ENCODE data around the gene SMURF1.

Gene SMURF1

DNA sequence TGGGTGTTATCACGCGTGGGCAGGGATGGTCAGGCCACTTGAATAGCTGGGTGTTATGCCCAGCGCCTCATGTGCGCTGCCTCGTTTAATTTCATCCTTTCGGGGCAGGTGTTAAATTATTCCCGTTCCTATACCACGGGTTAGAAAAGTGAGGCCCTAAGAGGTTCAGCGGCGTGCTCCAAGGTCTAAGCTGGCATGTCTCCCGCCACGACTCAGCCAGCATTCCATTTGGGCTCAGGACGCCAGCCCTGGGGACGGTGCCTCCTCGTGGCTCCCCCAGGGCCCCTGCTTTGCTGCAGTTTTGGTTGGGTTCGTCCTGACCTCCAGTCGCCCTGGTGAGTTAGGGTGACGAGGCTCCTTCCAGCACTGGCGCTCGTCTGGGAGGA lies 141.1 kb downstream of the SMURF1 start:
- FAIRE-seq, result no peak

- no peak for FAIRE-seq
These were observed 141.6 kb downstream of the SMURF1 start for GRCh38 chr7:99002148-99002826.

DNA sequence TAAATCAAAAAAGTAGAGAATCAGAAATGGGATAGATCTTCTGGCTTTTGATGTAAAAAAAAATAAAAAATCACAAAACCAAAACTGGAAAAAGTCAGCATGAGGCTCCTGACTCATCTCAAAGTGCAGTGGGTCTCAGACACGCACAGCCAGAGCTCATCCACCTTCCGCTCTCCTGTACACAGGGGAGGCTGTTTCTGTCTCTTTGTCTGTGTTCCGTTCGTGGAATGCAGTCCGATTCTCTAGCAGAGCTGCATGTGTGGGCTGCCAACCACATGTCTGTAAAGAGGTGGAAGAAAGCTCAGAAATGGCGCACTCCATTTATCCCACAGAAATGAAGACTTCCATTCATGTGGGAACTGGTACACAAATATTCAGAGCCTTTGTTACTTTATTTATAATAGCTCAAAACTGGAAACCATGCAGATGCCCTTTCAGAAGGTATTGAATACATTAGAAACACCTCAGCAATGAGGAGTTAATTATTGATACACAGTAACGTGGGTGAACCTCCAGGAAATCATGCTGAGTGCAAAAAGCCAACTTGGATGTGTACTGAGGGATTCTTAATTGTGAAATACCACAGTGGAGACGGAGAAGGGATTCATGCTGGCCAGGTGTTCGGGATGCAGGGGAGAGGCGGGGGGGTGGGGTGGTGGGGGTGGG lies 142.3 kb downstream of the SMURF1 start:
- no peak for FAIRE-seq

GRCh38 chr7:99000904-99001465 lies 142.9 kb downstream of the SMURF1 start:
- no peak for FAIRE-seq

DNA sequence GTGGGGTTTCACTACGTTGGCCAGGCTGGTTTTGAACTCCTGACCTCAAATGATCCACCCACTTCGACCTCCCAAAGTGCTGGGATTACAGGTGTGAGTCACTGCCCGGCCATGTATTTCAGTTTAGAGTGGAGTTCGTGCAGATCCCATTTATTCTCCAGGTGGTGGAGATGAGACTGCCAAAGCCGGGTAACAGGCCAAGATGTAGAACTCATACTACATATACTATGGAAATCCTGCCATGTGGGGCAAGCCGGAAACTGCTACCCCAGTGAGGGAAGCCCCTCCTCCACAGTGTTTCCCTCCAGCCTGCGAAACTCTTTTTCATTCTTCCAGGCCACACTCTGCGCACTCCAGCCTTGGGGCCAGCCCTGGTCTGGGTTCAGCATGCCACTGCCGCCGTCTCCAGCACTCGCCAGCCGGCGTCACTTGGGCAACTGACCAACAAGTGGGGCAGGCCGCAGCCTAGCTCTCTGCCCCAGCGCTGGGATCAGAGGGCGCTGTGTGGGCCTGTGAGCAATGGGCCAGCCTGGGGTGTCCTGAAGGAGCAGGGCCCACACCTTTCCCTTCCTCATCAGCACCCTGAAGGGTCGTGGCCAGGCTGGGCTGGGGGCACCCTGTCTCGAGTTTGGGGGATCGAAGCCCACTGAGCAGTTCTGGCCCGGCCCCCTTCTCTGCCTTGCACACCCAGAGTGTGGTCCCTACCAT lies 143.6 kb downstream of the SMURF1 start:
- no peak for FAIRE-seq

DNA sequence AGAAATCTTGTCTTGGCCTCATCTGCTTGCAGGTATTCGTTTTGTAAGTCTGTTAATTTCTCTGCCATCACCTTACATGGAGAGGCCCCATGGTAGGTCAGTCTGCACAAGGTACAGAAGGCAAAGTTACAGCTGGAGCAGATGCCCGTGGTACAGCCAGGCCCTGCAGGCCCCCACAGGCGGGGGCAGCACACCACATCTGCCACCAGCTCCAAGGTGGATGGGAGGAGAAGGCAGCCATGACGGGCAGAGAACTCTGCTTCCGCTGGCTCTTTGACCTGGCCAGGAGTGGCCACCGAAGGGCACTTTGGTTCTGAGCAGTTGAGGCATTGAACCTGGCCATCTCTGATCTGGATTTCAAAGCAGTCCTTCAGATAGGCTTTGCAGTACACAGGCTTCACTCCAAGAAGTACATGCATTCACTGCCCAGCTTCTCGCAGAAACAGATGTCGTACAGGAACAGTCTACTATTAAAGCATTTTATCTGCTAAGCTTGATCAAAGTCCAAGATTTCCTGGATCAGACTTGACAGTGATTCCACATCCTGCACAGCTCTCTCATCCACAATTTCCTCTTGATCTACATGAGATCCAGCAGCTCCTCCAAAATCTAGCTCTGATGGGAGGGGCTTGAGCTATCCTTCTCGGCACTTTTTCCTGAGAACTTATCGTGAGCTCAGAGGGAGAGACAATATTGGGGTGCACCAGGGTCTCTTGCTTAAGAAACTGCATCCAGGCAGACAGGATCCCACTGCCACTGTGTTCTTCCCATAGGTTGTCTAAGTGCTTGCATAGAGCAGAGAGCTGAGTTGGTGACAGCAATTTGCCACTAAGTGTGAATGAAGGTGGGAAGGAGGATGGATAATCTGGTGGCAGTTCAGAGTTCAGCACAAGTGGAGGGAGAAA lies 144.8 kb downstream of the SMURF1 start:
- no peak for FAIRE-seq

DNA sequence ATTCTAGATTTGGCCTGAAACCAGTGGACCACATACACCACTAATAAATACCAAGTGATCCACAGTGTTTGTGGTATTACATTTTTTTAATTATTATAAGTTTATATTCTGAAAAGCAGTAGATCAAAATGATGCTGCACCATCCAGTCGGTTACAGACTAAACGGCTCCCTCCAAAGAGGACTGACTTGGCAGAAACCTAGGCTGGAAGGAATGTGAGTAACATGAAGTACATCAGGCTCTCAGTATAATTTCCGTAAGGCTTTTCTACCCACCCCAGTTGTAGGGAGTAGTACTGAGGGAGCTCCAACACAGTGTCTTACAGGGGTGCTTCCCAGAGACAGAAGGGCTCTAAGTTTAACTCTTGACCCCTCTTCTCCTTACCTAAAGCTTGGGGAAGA lies 146.1 kb downstream of the SMURF1 start:
- no peak for FAIRE-seq

DNA sequence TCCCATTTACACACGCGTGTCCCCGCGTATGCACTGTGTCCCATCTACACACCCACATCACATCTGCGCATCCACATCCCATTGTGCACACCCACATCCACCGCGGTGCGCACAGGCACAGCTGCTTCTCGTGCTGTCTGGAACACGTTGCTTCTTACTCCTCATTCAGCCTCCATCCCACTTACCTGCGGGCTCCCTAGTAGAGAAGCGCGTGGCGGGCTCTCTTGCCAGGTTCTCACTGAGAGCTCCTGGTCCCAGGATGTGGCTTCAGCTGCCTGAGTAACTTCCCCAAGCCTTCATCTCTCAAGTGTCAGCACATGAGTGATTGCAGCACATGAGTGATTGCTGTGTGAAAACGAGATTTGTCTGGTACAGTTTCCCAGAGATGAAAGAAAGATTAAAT lies 147.8 kb downstream of the SMURF1 start:
- no peak for FAIRE-seq

DNA sequence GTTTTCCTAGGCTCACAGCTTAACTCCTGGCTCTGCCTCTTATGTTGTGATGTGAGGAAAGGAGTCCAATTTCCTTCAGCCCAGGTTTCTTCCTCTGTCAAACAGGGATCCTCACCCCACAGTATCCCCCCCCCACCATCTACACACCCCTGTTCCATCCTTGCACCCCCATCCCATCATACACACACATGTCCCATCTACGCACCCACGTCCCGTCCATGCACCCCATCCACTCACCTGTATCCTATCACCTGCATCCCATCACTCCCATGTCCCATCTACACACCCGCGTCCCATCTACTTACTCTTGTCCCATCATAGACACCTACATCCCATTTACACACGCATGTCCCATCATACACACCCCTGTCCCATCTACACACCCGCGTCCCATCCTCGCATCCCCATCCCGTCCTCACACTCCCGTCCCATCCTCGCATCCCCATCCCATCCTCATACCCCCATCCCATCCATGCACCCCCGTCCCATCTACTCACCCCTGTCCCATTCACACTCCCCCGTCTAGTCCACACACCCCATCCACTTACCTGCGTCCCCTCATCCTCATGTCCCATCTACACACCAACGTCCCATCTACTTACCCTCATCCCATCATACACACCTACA lies 148.3 kb downstream of the SMURF1 start:
- no peak for FAIRE-seq

DNA sequence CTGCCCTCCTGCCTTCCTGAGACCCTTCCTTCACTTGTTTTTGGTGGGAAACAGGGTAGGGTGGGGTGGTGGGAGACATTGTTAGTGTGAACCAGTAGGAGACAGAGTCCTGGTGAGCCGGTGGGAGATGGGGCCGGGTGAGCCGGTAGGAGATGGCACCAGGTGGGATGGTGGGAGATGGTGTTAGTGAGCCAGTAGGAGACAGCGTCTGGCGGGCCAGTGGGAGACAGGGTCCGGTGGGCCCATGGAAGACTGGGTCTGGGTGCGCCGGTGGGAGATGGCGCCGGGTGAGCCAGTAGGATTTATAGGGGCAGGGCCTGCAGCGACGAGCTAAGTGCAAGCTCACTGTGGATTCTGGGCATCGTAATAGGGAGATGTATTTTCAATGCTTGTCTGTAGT lies 148.8 kb downstream of the SMURF1 start:
- FAIRE-seq, result no peak

DNA sequence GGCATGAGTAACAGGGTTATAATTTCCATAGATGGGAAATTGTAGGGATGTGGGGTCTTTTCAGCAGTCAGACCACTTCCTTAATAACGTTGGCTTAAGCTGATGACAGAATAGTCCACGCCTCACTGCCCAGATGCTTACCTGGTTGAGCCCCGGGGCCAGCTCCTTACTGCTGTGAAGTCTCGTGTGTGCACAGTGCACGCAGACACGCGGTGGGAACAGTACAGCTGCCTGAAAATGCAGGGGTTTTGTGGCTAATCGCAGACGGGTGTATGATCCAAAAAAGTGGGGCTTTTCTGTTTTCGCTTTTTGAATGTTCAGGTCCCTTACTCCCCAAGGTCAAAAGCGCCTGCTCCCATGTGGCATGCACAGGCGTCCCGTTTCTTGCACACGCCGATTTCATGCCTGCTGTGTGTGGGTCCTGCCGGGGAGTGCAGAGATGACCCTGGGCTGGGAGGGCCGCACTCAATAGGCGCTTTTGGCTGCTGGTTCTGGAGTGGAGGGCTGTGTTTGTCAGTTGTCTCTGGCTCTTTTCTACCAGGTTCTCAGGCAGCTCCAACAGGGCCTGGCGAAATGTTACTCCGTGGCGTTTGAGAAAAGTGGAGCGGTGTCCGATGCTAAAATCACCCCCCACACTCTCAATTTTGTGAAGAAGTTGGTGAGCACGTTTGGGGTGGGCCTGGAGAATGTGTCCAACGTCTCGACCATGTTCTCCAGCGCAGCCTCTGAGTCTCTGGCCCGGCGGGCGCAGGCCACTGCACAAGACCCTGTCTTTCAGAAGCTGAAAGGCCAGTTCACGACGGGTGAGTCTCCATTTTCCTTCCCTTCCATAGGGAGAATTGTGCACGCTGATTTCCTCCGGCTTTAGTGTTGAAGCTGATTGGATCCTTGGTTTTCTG lies 149.6 kb downstream of the SMURF1 start:
- FAIRE-seq, result no peak

DNA sequence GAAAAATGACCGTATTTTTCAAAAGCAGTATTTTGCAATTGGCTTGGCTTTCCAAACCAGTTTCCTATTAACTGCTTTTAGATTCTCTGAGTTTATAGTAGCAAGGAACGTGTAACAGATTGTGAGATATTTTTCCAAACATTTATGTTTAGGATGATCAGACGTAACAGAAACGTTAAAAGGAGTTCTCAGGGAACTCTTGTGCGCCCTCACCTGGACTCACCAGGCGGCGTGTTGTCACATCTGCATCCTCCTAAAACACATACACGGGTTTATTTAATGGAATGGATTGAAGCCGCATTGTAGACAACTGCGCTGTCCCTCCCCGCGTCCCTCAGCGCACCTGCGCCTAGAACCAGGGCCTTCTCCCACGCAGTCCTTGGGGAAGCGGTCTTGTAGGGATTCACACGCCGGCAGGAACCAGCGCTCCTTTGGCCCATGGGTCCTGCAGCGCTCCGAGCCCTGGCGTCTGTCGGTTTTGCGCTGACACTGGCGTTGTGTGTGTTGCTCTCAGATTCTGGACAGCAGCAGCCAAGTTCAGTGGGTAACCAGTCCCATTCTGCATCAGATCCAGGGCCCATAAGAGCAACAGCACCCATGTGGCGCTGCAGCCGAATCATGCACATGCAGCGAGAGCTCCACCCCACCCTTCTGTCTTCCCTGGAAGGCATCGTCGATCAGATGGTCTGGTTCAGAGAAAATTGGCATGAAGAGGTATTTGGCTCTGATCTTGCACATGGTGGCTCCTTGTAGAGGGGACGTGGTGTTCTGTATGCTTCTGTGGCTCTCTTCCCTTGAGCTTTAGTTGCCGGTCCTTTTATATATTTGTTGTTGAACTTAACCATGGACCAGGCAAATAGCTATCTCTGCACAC lies 150.6 kb downstream of the SMURF1 start:
- FAIRE-seq, result no peak

DNA sequence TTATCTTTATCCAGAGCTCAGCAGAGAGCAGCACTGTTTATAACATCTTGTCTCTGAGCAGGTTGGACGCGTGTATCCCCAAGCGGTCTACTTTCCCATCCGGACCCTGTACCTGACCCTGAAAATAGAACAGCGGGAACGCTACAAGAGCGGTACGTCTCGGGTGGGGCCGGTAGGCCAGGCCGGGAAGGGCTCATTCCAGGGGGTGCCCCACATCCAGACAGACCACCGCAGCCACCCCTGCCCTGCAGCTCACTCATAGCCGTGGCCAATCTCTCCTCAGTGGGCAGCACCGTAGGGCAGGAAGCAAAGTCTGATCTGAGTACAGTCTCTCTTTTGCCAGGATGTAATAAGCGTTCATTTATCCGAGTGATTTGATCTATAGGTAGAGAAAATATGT lies 151.8 kb downstream of the SMURF1 start:
- FAIRE-seq, result no peak

DNA sequence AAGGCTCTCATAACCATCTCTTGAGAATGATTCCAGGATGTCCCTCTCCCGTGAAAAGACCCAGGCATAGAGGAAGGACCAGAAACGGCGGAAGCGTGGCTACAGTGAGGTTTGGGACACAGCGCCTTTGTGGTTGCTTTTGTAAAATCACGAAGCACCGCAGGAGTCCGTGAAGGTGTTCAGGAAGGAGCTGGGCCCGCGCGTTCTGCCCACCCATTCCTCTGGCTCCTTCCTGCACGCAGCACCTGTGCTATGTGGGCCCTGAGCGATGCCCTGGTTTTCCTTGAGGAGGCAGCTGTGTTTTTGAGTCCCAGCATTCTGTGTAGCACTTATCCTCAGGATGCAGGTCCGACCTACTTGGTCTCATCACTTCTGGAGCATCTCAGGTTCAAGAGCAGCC lies 152.8 kb downstream of the SMURF1 start:
- no peak for FAIRE-seq

DNA sequence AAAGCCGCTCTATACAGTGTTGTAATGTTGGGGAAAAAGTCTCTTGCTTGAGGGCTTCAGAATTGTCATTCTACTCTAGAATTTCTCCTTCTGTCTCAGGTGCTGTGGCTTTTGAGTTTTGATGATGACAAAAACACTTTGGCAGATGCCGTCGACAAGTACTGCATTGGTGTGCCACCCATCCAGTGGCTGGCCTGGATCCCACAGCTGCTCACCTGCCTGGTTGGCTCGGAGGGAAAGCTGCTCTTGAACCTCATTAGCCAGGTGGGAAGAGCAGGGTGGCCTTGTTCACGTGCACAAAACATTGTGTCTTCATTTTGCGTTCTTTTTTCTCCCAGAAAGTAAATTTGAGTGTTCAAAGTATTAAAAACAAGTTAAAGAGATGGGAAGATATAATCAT lies 153.6 kb downstream of the SMURF1 start:
- no peak for FAIRE-seq

DNA sequence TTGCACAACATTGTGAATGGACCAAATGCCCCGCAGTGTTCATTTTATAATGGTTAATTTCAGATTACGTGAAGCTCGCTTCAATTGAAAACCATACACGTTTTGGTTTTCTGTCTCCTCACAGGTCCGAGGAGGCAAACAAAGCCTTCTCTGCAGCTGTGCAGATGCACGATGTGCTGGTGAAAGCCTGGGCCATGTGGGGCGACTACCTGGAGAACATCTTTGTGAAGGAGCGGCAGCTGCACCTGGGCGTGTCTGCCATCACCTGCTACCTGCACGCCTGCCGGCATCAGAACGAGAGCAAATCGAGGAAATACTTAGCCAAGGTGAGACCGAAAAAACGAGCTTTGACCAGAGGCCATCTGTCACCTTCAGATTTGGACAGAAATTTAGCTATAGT lies 155.3 kb downstream of the SMURF1 start:
- no peak for FAIRE-seq

GRCh38 chr7:98985945-98986344 lies 158.0 kb downstream of the SMURF1 start:
- no peak for FAIRE-seq

GRCh38 chr7:98985406-98985805 lies 158.5 kb downstream of the SMURF1 start:
- no peak for FAIRE-seq

GRCh38 chr7:98984126-98984525 lies 159.8 kb downstream of the SMURF1 start:
- FAIRE-seq, result no peak

DNA sequence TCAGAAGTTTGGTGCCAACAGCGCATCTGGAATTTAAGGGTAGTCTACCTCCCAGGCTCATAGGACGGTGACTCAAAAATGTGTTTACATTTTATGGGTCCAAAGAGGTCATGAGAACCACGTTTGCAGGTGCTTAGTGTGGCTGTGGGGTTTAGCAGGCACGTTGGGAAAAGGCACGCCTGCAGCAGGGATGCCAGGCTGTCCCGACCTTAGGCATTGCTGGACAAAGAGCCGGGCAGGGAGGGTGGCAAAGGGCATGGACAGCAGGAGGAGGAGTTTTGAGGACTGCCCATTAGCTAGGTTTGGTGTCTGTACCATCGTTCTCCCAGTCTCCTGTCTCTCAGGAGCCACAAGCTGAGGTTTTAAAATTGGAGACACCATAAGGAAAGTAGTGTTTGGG lies 161.2 kb downstream of the SMURF1 start:
- FAIRE-seq, result no peak

Data from TTC549 (cell line).